B cell (primary cell): ENCODE results near the gene GGA3. TPM values are rescaled to one million over a fixed set of nuclear protein-coding genes. Genes with fewer than 3 reads are reported as not detected.

ENCODE experiments used
- ATAC-seq: fragments of 200-7000 bp; cut with Tn5 transposase; one replicate; pipeline ENCODE4 v1.10.0; 2021; ENCODE audit warnings: low read depth, mild to moderate bottlenecking, moderate number of reproducible peaks, moderate library complexity
- CTCF ChIA-PET: fragments of 350-600 bp; sonication (Branson Sonifier 250); formaldehyde crosslinking; loops from one replicate; lab custom pipeline; 2021; ENCODE audit warnings: antibody characterized with exemption, inconsistent platforms; lab: Charles Lee
- POLR2A ChIA-PET: fragments of 350-600 bp; sonication (Branson Sonifier 250); formaldehyde crosslinking; loops from one replicate; lab custom pipeline; 2021; ENCODE audit warnings: antibody characterized with exemption; lab: Charles Lee
- DNase-seq: peaks from one replicate; pipeline ENCODE4 v3.0.0; 2013
- H2AFZ ChIP-seq: 2 replicates; pipeline ENCODE4 v1.6.1; 2012; ENCODE audit warnings: mild to moderate bottlenecking, low read depth, low read length; ENCODE audit not compliant: insufficient read depth, poor library complexity, severe bottlenecking
- H3K27ac ChIP-seq, 2 donors: 1 replicate in 1 of 2; 2 replicates in 1 of 2; pipeline ENCODE4 v1.5.1; 2012 to 2013; ENCODE audit warnings: low read length in 2 of 2, mild to moderate bottlenecking in 2 of 2, moderate library complexity in 1 of 2
- H3K27me3 ChIP-seq, 4 experiments: fragments of 200-600 bp in 1 of 4; sonication (generic) in 1 of 4; replicated peaks in 1 of 4; 1 replicate in 2 of 4; 2 replicates in 2 of 4; pipeline versions ENCODE4 v1.6.1 to v1.7.0; 2013 to 2016; ENCODE audit warnings: low read length in 3 of 4, mild to moderate bottlenecking in 2 of 4, mixed read lengths in 1 of 4, moderate library complexity in 1 of 4; ENCODE audit not compliant: insufficient read depth in 4 of 4, control insufficient read depth in 3 of 4; ENCODE audit errors: control extremely low read depth in 1 of 4
- H3K36me3 ChIP-seq, 2 experiments: replicated peaks in 1 of 2; 1 replicate in 1 of 2; 2 replicates in 1 of 2; pipeline versions ENCODE4 v1.6.1 to v1.7.1; 2013; ENCODE audit warnings: low read length in 1 of 2; ENCODE audit not compliant: insufficient read depth in 2 of 2, control insufficient read depth in 1 of 2; ENCODE audit errors: control extremely low read depth in 1 of 2, extremely low read depth in 1 of 2
- H3K4me1 ChIP-seq, 2 donors: fragments of 200-600 bp in 1 of 2; sonication (generic) in 1 of 2; 1 replicate in 1 of 2; 2 replicates in 1 of 2; pipeline versions ENCODE4 v1.5.1 to v1.6.1; 2013 to 2017; ENCODE audit warnings: low read length in 2 of 2; ENCODE audit not compliant: control insufficient read depth in 2 of 2, insufficient read depth in 2 of 2
- H3K4me2 ChIP-seq: replicated peaks from 2 replicates; pipeline ENCODE3; 2012; ENCODE audit warnings: mild to moderate bottlenecking, low read depth, low read length; ENCODE audit not compliant: poor library complexity, severe bottlenecking
- H3K4me3 ChIP-seq, 5 experiments: fragments of 200-600 bp in 1 of 5; sonication (generic) in 1 of 5; 1 replicate in 3 of 5; 2 replicates in 2 of 5; pipeline versions ENCODE4 v1.5.1 to v1.7.0; 2011 to 2016; ENCODE audit warnings: low read length in 4 of 5, mild to moderate bottlenecking in 4 of 5, low read depth in 2 of 5, control low read depth in 1 of 5, moderate library complexity in 1 of 5; ENCODE audit not compliant: insufficient read depth in 1 of 5; ENCODE audit errors: control extremely low read depth in 1 of 5, extremely low read depth in 1 of 5
- H3K79me2 ChIP-seq: fragments of 200-600 bp; sonication (generic); one replicate; pipeline ENCODE4 v1.6.0; 2016; ENCODE audit warnings: low read length; ENCODE audit not compliant: control insufficient read depth, insufficient read depth
- H3K9ac ChIP-seq: fragments of 200-600 bp; sonication (generic); 2 replicates; pipeline ENCODE4 v1.6.1; 2017; ENCODE audit warnings: mild to moderate bottlenecking, low read length, moderate library complexity
- H3K9me3 ChIP-seq, 3 donors: one replicate each; pipeline versions ENCODE4 v1.6.1 to v1.7.1; 2013; ENCODE audit warnings: low read length in 2 of 3; ENCODE audit not compliant: control insufficient read depth in 2 of 3, insufficient read depth in 1 of 3; ENCODE audit errors: control extremely low read depth in 1 of 3
- H4K20me1 ChIP-seq: 2 replicates; pipeline ENCODE4 v1.6.0; 2012; ENCODE audit warnings: mild to moderate bottlenecking, low read length; ENCODE audit not compliant: insufficient read depth, control insufficient read depth, poor library complexity, severe bottlenecking
- H3K27ac Mint-ChIP-seq: one replicate; pipeline ENCODE4 v1.8.0; 2021; ENCODE audit warnings: mixed read lengths
- H3K27me3 Mint-ChIP-seq: one replicate; pipeline ENCODE4 v1.8.0; 2021; ENCODE audit warnings: mixed read lengths
- H3K4me1 Mint-ChIP-seq: one replicate; pipeline ENCODE4 v1.8.0; 2021; ENCODE audit warnings: mixed read lengths
- H3K4me3 Mint-ChIP-seq: one replicate; pipeline ENCODE4 v1.8.0; 2021; ENCODE audit warnings: mixed read lengths
- H3K9me3 Mint-ChIP-seq: one replicate; pipeline ENCODE4 v1.8.0; 2022; ENCODE audit warnings: mixed read lengths; ENCODE audit not compliant: insufficient read depth
- EZH2 ChIP-seq: IDR thresholded peaks from 2 replicates; pipeline ENCODE4 v1.6.1; 2012; ENCODE audit warnings: borderline replicate concordance, low read depth, mild to moderate bottlenecking, moderate library complexity, low read length; ENCODE audit not compliant: insufficient read depth, poor library complexity, severe bottlenecking
- WGBS: methylation state at CpG from one replicate; pipeline ENCODE4 v1.1.5; 2013; ENCODE audit warnings: missing lambda C conversion rate; ENCODE audit not compliant: insufficient coverage; 5-methylcytosine and 5-hydroxymethylcytosine counted together
- intact Hi-C: fragments of 100-400 bp; cut with micrococcal nuclease; formaldehyde crosslinking; loops from one replicate; pipeline ENCODE4 v1.10.0; 2022
- polyA plus RNA-seq: library from polyadenylated mRNA; depleted of rRNA; stranded (reverse); fragments of >200 nt; gene quantifications from 2 replicates; pipeline ENCODE4 v1.2.3, GENCODE V29; 2012
- total RNA-seq, 2 donors: library from RNA; stranded (reverse); fragments of 120-200 nt in 1 of 2; gene quantifications; 1 replicate in 1 of 2; 2 replicates in 1 of 2; pipeline versions ENCODE4 v1.2.3 to v1.2.4, GENCODE V29; 2013 to 2022
- TF ChIP-seq, protein P1 (sequence below): fragments of 200-600 bp; IDR thresholded peaks from one replicate; pipeline ENCODE4 v1.8.0; 2022; ENCODE audit warnings: antibody characterized with exemption, mild to moderate bottlenecking

Gene GGA3
- total and polyA plus RNA-seq, 2 donors (not counting 1 experiment from before 2014, with no cell fraction given): 109 to 135 TPM

DNA sequence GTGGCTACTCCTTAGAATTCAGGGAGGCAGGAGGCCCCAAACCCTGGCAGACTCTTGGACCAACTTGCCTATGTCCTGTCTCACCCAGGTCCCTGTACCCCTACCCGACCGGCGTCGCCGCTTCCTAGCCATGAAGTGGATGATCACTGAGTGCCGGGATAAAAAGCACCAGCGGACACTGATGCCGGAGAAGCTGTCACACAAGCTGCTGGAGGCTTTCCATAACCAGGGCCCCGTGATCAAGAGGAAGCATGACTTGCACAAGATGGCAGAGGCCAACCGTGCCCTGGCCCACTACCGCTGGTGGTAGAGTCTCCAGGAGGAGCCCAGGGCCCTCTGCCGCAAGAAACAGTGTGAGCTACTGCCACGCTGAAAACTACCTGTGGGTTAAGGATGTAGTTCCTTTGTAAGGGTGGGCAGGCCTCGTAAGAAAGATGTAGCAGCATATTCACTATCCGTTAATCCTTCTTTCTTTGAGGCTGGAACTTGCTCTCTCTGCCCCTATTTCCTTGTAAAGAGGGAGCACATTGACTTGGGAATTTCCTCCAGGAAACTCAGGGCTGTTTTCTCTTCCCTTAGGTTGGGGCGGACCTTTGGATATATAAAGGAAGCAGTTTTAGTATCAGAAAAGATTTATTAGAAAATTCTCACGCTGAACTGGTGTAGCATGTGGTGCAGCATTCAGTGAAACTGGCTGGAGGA is 4.4 kb upstream of the GGA3 start:
- peaks cover 32% of the 10 kb centered on the region for H3K4me1 Mint-ChIP-seq
- DNase-seq (no peak), ATAC-seq (no peak)
- 93% methylated on average over 12 of the region's 17 CpGs for WGBS
- Histone ChIP-seq H3K4me2 (no peak overlapping the region), H3K27me3 (no peaks in the 10 kb centered on the region), H3K9ac (no peak overlapping the region), H3K79me2 (peaks cover 56% of the 10 kb centered on the region), H3K4me3 (no peak overlapping the region), H4K20me1 (peaks cover under 1% of the 10 kb centered on the region), H3K36me3 (peaks cover 0 to 26% of the 10 kb centered on the region in 2 experiments), H3K9me3 (no peaks in the 10 kb centered on the region), H2AFZ (no peak overlapping the region), H3K27ac (no peak overlapping the region), H3K4me1 (peaks cover 19 to 26% of the 10 kb centered on the region in 2 donors)
- H3K4me3 Mint-ChIP-seq: no peak overlapping the region
- H3K27ac Mint-ChIP-seq: no peak overlapping the region
- CTCF ChIA-PET: no interaction called here
- no peaks in the 10 kb centered on the region for H3K9me3 Mint-ChIP-seq
- TF ChIP-seq, protein P1, sequence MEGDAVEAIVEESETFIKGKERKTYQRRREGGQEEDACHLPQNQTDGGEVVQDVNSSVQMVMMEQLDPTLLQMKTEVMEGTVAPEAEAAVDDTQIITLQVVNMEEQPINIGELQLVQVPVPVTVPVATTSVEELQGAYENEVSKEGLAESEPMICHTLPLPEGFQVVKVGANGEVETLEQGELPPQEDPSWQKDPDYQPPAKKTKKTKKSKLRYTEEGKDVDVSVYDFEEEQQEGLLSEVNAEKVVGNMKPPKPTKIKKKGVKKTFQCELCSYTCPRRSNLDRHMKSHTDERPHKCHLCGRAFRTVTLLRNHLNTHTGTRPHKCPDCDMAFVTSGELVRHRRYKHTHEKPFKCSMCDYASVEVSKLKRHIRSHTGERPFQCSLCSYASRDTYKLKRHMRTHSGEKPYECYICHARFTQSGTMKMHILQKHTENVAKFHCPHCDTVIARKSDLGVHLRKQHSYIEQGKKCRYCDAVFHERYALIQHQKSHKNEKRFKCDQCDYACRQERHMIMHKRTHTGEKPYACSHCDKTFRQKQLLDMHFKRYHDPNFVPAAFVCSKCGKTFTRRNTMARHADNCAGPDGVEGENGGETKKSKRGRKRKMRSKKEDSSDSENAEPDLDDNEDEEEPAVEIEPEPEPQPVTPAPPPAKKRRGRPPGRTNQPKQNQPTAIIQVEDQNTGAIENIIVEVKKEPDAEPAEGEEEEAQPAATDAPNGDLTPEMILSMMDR: no peak
- no peak for TF ChIP-seq EZH2
- H3K27me3 Mint-ChIP-seq: no peaks in the 10 kb centered on the region
- POLR2A ChIA-PET: interaction anchor here (0.7 kb wide), 1 partner anchor 16 kb away, joined by 3 read pairs; no protein-coding TSS in a partner anchor
- intact Hi-C loops: no loop called here

DNA sequence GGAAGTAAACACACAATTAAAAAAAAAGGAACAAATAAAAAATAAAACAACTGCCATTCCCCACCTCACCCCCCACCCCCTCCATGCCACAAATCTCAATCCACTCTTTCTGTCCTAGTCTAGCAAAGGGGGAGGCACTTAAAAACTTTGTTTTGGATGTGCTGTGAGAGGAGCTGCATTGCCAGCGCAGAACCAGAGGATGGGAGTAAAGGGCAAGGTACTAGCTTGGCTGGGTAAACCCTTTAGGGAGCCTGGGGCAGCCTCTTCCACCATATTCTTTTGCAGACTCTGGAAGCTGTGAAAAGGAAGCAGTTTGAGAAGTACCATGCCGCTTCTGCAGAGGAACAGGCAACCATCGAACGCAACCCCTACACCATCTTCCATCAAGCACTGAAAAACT is 1.6 kb upstream of the GGA3 start:
- no peak overlapping the region for H2AFZ ChIP-seq
- no peak overlapping the region for H3K4me3 ChIP-seq
- no peaks in the 10 kb centered on the region for H3K27me3 ChIP-seq
- H3K27me3 Mint-ChIP-seq: no peaks in the 10 kb centered on the region
- peak overlapping the region; percentile 88 for H3K4me2 ChIP-seq
- peaks cover 67% of the 10 kb centered on the region for H3K79me2 ChIP-seq
- ChIA-PET POLR2A (interaction anchor here (0.6 to 3.2 kb wide), 3 partner anchors 8 to 144 kb away, joined by 6 to 40 read pairs (median 8); partner anchors contain the start of gene MIF4GD), CTCF (interaction anchor here (0.6 to 4.9 kb wide), 11 partner anchors 8 to 487 kb away, joined by 3 to 62 read pairs (median 4); partner anchors contain the start of gene MIF4GD)
- no peak overlapping the region for H3K27ac ChIP-seq
- H3K36me3 ChIP-seq: peaks cover 0 to 26% of the 10 kb centered on the region in 2 experiments
- no peaks in the 10 kb centered on the region for H3K9me3 ChIP-seq
- TF ChIP-seq EZH2: no peak
- TF ChIP-seq, protein P1: no peak
- intact Hi-C loops: no loop called here
- peak overlapping the region; percentile 97 for H3K4me3 Mint-ChIP-seq
- DNase-seq (no peak), ATAC-seq (no peak)
- no peak overlapping the region for H3K27ac Mint-ChIP-seq
- no peak overlapping the region for H3K9ac ChIP-seq
- H3K4me1 Mint-ChIP-seq: peaks cover 41% of the 10 kb centered on the region
- 100% methylated on average over 1 of the region's 4 CpGs for WGBS
- peaks cover 16% of the 10 kb centered on the region for H4K20me1 ChIP-seq
- no peaks in the 10 kb centered on the region for H3K9me3 Mint-ChIP-seq
- peaks cover 25% of the 10 kb centered on the region in 2 donors for H3K4me1 ChIP-seq
